ENCODE data around the gene PDLIM7.

The PDLIM7 gene

DNA sequence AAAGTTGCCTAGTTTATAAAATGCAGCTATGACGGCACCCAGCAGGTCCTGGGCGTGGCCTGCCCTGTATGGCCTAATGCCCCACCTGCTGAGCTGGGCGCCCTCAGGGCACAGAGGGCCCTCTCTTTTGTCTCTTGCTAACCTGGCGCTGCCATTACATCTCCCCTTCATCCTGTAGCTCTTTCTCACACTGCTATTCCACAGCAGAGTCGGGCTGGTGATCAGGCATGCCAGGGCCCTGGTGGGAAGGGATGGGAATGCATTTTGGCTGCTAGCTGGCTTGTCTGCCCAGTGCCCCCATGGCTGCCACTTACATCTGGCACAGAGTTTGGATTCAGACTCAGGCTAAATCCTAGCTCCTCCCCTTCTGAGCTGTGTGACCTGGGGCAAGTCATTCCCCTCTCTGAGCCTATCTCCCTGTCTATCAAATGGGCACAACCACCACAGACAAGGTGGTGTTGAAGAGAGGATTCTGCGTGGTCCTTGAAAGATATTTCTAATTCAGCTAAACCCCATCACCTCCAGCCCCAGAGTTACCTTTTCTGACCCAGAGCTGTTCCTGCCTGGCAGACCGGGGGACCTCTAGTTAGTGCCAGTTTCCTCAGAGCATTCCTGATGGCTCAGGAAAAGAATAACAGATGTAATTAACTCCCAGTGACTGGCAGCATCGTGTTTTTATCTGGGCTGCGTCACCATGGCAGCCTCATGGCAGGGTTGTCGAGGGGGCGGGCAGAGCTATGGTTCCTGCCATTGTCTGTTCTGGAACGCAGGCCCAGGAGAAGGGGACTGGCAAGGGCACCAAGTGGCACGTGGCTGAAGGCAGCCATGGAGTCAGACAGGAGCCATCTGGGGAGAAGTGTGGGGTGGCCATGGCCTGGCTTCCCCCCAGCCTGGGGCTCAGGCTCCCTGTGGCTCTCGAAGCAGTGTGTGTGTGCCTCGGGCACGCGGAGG is 44.4 kb downstream of the PDLIM7 start:
- Histone ChIP-seq H3K36me3 (ENCODE audit: control insufficient read depth, insufficient read depth, low read length) (peaks cover 14% of the 10 kb centered on the region), H3K4me1 (ENCODE audit: control insufficient read depth, insufficient read depth, low read length, poor library complexity, severe bottlenecking) (peaks cover 14% of the 10 kb centered on the region), H3K9me3 (ENCODE audit: control insufficient read depth, low read length) (no peaks in the 10 kb centered on the region), H3K4me3 (ENCODE audit: extremely low read depth, insufficient read depth, low read length, poor library complexity, severe bottlenecking) (no peak overlapping the region), H3K27ac (ENCODE audit: low read depth, low read length, severe bottlenecking) (no peak overlapping the region)
- WGBS, 2 experiments (ENCODE audit: insufficient coverage in 2 of 2), result 91 to 93% methylated on average over 10 to 13 of the region's 17 CpGs

GRCh38 chr5:177450667-177451424 is 46.6 kb downstream of the PDLIM7 start:
- Histone ChIP-seq H3K9me3 (ENCODE audit: control insufficient read depth, low read length) (no peaks in the 10 kb centered on the region), H3K27ac (ENCODE audit: low read depth, low read length, severe bottlenecking) (no peak overlapping the region), H3K36me3 (ENCODE audit: control insufficient read depth, insufficient read depth, low read length) (no peaks in the 10 kb centered on the region), H3K4me1 (ENCODE audit: control insufficient read depth, insufficient read depth, low read length, poor library complexity, severe bottlenecking) (peaks cover 11% of the 10 kb centered on the region), H3K4me3 (ENCODE audit: extremely low read depth, insufficient read depth, low read length, poor library complexity, severe bottlenecking) (no peak overlapping the region)
- WGBS, 2 experiments (ENCODE audit: insufficient coverage in 2 of 2), result 89 to 95% methylated on average over 8 of the region's 10 CpGs

- H3K4me1 ChIP-seq (ENCODE audit: control insufficient read depth, insufficient read depth, low read length, poor library complexity, severe bottlenecking), result peaks cover 9% of the 10 kb centered on the region
- H3K9me3 ChIP-seq (ENCODE audit: control insufficient read depth, low read length), result no peaks in the 10 kb centered on the region
- no peak overlapping the region for H3K4me3 ChIP-seq (ENCODE audit: extremely low read depth, insufficient read depth, low read length, poor library complexity, severe bottlenecking)
- 92 to 93% methylated on average over 15 to 18 of the region's 18 CpGs for WGBS, 2 experiments (ENCODE audit: insufficient coverage in 2 of 2)
- no peak overlapping the region for H3K27ac ChIP-seq (ENCODE audit: low read depth, low read length, severe bottlenecking)
- peaks cover 1% of the 10 kb centered on the region for H3K36me3 ChIP-seq (ENCODE audit: control insufficient read depth, insufficient read depth, low read length)
These were observed 48.0 kb downstream of the PDLIM7 start for GRCh38 chr5:177449140-177450061.

DNA sequence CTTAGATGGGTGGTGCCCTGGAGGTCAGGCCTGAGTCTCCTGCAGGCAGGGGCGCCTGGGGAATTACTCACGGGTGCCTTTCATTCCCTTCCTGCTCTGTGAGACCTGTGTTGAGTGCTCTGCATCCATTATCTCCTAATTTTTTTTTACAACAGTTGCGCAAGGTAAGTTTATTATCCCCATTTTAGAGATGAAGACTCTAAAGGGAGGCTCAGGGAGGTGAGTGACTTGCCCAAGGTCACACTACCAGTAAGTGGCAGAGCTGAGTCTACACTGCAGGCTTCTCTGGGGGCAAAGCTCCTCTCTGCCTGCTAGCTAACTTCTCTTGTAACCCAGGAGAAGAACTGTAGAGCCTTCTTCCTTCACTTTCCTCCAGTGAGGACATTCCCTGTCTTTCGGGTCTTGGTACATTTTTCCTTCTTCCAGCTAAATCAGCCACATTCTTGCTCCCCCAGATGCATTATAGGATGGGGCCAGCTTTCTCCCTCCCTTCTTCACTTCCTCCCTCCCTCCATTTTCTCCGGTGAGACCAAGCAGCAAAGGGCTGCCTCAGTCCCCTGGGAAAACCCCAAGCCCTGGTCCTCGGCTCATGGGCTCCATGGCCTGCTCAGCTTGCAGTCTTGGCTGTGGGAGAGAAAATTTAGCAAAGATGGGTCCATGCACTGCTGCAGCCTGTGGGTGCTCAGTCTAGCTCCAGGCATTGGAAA is 49.0 kb downstream of the PDLIM7 start:
- Histone ChIP-seq H3K36me3 (ENCODE audit: control insufficient read depth, insufficient read depth, low read length) (peaks cover 2% of the 10 kb centered on the region), H3K9me3 (ENCODE audit: control insufficient read depth, low read length) (no peaks in the 10 kb centered on the region), H3K27ac (ENCODE audit: low read depth, low read length, severe bottlenecking) (peak overlapping the region; percentile 83), H3K4me1 (ENCODE audit: control insufficient read depth, insufficient read depth, low read length, poor library complexity, severe bottlenecking) (peaks cover 9% of the 10 kb centered on the region), H3K4me3 (ENCODE audit: extremely low read depth, insufficient read depth, low read length, poor library complexity, severe bottlenecking) (peak overlapping the region; percentile 58)
- 82 to 89% methylated on average over 5 of the region's 6 CpGs for WGBS, 2 experiments (ENCODE audit: insufficient coverage in 2 of 2)

DNA sequence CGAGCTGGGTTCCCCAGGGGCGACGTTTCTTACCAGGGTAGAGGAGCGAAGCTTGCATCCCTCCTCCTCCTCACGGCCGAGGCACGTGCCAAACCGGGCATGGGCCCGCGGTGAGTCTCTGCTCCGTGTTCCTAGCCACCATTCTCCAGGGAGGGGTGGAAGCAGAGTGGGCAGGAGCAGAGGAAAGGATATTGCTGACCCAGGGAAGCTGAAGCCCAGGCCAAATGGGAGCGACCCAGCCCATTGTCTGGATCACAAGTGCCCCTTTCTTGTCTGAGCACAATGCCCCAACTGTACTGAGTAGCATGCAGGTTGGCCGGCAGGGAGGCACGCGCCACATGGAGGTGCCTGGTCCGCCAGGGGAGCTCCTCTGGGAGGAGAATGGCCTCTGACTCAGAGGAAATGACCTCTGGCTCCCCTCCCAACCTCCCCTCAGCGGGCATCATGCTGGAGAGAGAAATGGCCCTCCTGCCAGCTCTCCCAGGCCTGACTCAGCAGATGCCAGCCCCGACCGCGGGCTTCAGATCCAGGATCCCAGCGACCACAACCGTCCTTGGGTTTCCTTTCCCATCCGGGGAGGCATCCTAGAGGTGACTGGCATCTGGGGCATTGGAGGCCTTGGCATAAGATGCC is 49.7 kb downstream of the PDLIM7 start:
- Histone ChIP-seq H3K4me1 (ENCODE audit: control insufficient read depth, insufficient read depth, low read length, poor library complexity, severe bottlenecking) (peaks cover 9% of the 10 kb centered on the region), H3K9me3 (ENCODE audit: control insufficient read depth, low read length) (no peaks in the 10 kb centered on the region), H3K27ac (ENCODE audit: low read depth, low read length, severe bottlenecking) (peak overlapping the region; percentile 83), H3K36me3 (ENCODE audit: control insufficient read depth, insufficient read depth, low read length) (peaks cover 4% of the 10 kb centered on the region), H3K4me3 (ENCODE audit: extremely low read depth, insufficient read depth, low read length, poor library complexity, severe bottlenecking) (peak overlapping the region; percentile 58)
- 11 to 23% methylated on average over 14 to 16 of the region's 23 CpGs for WGBS, 2 experiments (ENCODE audit: insufficient coverage in 2 of 2)

GRCh38 chr5:177447066-177447610 is 50.3 kb downstream of the PDLIM7 start:
- peak overlapping the region; percentile 83 for H3K27ac ChIP-seq (ENCODE audit: low read depth, low read length, severe bottlenecking)
- H3K4me3 ChIP-seq (ENCODE audit: extremely low read depth, insufficient read depth, low read length, poor library complexity, severe bottlenecking), result peak overlapping the region; percentile 58
- peaks cover 7% of the 10 kb centered on the region for H3K36me3 ChIP-seq (ENCODE audit: control insufficient read depth, insufficient read depth, low read length)
- no peaks in the 10 kb centered on the region for H3K9me3 ChIP-seq (ENCODE audit: control insufficient read depth, low read length)
- WGBS, 2 experiments (ENCODE audit: insufficient coverage in 2 of 2), result 0 to 2% methylated on average over 1 to 11 of the region's 52 CpGs
- peaks cover 11% of the 10 kb centered on the region for H3K4me1 ChIP-seq (ENCODE audit: control insufficient read depth, insufficient read depth, low read length, poor library complexity, severe bottlenecking)

DNA sequence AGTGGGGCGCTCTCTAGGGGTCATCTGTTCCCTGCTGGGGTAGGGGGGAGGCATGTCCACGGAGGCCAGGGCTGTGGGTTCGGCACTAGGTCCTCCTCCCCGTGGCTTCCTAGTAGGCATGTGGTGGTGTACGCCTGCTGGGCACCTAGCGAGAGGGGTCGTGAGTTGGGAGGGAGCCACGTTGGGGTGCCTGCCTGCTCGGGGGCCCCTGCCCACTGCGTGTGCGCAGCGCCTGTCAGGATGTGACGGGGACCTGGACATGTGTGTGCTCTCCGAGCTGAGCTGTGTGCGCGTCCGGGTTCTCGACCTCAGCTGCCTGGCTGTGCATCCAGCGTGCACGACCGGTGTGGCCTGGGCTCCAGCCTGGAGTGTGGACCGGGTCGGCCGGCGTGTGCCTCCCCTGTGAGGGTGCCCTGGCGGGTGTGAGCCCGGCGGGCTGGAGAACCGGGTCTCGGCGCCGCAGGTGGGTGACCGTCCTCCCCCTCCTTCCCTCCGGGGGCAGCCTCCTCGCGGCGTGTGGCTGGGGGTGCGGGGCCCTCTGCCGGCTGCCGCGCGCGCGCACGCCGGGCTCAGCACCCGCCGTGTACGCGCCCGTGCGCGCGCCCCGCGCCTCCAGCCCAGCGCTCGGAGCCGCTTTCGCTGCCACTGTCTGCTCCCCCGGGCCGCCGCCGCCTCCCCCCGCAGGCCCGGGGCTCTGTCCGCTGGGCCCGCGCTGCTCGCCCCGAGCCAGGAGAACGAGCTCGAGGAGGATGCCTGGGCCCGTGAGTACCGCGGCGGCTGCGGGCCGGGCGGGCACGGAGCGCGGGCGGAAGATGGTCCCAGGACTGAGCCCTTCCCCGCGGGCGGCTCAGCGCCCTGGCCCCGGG is 51.0 kb downstream of the PDLIM7 start, which contains the start of gene PRR7:
TSS of gene PRR7 (plus strand) at position 615 of the 866 bp plus-strand sequence. CDS start 8,254 bp downstream, outside the sequence.
- Histone ChIP-seq H3K4me3 (ENCODE audit: extremely low read depth, insufficient read depth, low read length, poor library complexity, severe bottlenecking) (peak within 1 kb of the TSS; percentile 58), H3K9me3 (ENCODE audit: control insufficient read depth, low read length) (no peaks in the 10 kb centered on the region), H3K36me3 (ENCODE audit: control insufficient read depth, insufficient read depth, low read length) (peaks cover 7% of the 10 kb centered on the region), H3K4me1 (ENCODE audit: control insufficient read depth, insufficient read depth, low read length, poor library complexity, severe bottlenecking) (peaks cover 12% of the 10 kb centered on the region), H3K27ac (ENCODE audit: low read depth, low read length, severe bottlenecking) (peak within 1 kb of the TSS; percentile 83)
- 4 to 5% methylated on average over 60 to 68 of the region's 89 CpGs for WGBS, 2 experiments (ENCODE audit: insufficient coverage in 2 of 2)

DNA sequence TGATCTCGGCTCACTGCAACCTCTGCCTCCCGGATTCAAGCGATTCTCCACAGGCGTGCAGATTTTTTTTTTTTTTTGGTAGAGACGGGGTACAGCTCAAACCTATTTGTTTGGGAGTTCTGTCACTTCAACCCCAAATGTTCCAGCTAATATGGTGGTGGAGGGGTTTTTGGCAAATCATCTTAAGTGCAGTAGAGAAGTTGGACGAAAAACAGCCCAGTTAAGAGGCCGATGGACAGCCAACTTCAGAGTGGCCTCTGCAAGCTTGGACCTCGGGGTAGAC is 51.5 kb downstream of the PDLIM7 start:
- WGBS, 2 experiments (ENCODE audit: insufficient coverage in 2 of 2), result 20 to 58% methylated on average over 1 to 3 of the region's 8 CpGs
- Histone ChIP-seq H3K27ac (ENCODE audit: low read depth, low read length, severe bottlenecking) (no peak overlapping the region), H3K9me3 (ENCODE audit: control insufficient read depth, low read length) (no peaks in the 10 kb centered on the region), H3K4me1 (ENCODE audit: control insufficient read depth, insufficient read depth, low read length, poor library complexity, severe bottlenecking) (peaks cover 12% of the 10 kb centered on the region), H3K4me3 (ENCODE audit: extremely low read depth, insufficient read depth, low read length, poor library complexity, severe bottlenecking) (peak overlapping the region; percentile 58), H3K36me3 (ENCODE audit: control insufficient read depth, insufficient read depth, low read length) (peaks cover 9% of the 10 kb centered on the region)
